Measurements from ENCODE around the gene THSD4. TPM values are rescaled to one million over a fixed set of nuclear protein-coding genes. Genes with fewer than 3 reads are reported as not detected.

The THSD4 gene
- total RNA-seq, 2 experiments from 2014 or later, result not detected

GRCh38 chr15:71697236-71697635 lies 582.0 kb downstream of the THSD4 start:
- H3K4me3 ChIP-seq (ENCODE audit: low read length), result no peak overlapping the region
- DNase-seq, result no peak
- ATAC-seq (ENCODE audit: poor library complexity), result no peak
- no peak overlapping the region for H3K27ac ChIP-seq (ENCODE audit: low read depth in 1 of 2, low read length in 2 of 2)
- intact Hi-C loops (cut with DNase I, micrococcal nuclease), result no loop called here
- Mint-ChIP-seq H3K27ac (no peak overlapping the region), H3K9me3 (no peaks in the 10 kb centered on the region), H3K27me3 (peaks cover 49% of the 10 kb centered on the region), H3K4me1 (ENCODE audit: low read depth) (no peaks in the 10 kb centered on the region), H3K36me3 (ENCODE audit: low read depth) (no peaks in the 10 kb centered on the region), H3K4me3 (no peak overlapping the region)
- H3K36me3 ChIP-seq (ENCODE audit: insufficient read depth, low read length), result no peaks in the 10 kb centered on the region
- CTCF ChIA-PET, result no interaction called here
- no peaks in the 10 kb centered on the region for H3K27me3 ChIP-seq (ENCODE audit: control insufficient read depth in 1 of 2, insufficient read depth in 2 of 2, low read length in 2 of 2)
- no peaks in the 10 kb centered on the region for H3K4me1 ChIP-seq (ENCODE audit: insufficient read depth, low read length)
- POLR2A ChIA-PET, result no interaction called here
- TF ChIP-seq, protein P1, sequence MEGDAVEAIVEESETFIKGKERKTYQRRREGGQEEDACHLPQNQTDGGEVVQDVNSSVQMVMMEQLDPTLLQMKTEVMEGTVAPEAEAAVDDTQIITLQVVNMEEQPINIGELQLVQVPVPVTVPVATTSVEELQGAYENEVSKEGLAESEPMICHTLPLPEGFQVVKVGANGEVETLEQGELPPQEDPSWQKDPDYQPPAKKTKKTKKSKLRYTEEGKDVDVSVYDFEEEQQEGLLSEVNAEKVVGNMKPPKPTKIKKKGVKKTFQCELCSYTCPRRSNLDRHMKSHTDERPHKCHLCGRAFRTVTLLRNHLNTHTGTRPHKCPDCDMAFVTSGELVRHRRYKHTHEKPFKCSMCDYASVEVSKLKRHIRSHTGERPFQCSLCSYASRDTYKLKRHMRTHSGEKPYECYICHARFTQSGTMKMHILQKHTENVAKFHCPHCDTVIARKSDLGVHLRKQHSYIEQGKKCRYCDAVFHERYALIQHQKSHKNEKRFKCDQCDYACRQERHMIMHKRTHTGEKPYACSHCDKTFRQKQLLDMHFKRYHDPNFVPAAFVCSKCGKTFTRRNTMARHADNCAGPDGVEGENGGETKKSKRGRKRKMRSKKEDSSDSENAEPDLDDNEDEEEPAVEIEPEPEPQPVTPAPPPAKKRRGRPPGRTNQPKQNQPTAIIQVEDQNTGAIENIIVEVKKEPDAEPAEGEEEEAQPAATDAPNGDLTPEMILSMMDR (IDR thresholded peaks at IDR 0.05), result no peak
- H3K9me3 ChIP-seq (ENCODE audit: control insufficient read depth in 1 of 2, insufficient read depth in 1 of 2, low read length in 2 of 2), result no peaks in the 10 kb centered on the region

DNA sequence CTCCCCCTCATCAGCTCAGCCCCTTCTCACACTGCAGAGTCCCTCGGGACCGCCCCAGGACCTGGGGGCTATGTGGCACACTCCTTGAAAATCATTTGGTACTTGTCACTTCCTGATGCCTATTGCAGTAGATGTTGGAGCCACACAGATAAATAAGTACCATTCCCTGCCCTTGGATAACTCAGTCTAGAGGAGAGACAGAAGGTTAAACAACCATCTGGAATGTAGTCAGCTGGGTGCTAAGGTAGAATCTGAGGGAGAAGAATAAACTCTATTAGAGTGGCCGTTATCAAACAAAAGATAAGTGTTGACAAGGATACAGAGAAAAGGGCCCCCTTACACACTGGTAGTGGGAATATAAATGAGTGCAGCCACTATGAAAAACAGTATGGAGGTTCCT lies 582.8 kb downstream of the THSD4 start:
- Mint-ChIP-seq H3K9me3 (no peaks in the 10 kb centered on the region), H3K27ac (no peak overlapping the region), H3K36me3 (ENCODE audit: low read depth) (no peaks in the 10 kb centered on the region), H3K4me3 (no peak overlapping the region), H3K27me3 (peaks cover 41% of the 10 kb centered on the region), H3K4me1 (ENCODE audit: low read depth) (no peaks in the 10 kb centered on the region)
- H3K9me3 ChIP-seq (ENCODE audit: control insufficient read depth in 1 of 2, insufficient read depth in 1 of 2, low read length in 2 of 2), result no peaks in the 10 kb centered on the region
- DNase-seq, result no peak
- POLR2A ChIA-PET, result no interaction called here
- intact Hi-C loops (cut with DNase I, micrococcal nuclease), result no loop called here
- TF ChIP-seq, protein P1 (IDR thresholded peaks at IDR 0.05), result no peak
- no peaks in the 10 kb centered on the region for H3K4me1 ChIP-seq (ENCODE audit: insufficient read depth, low read length)
- CTCF ChIA-PET, result no interaction called here
- H3K27ac ChIP-seq (ENCODE audit: low read depth in 1 of 2, low read length in 2 of 2), result no peak overlapping the region
- no peak for ATAC-seq (ENCODE audit: poor library complexity)
- H3K27me3 ChIP-seq (ENCODE audit: control insufficient read depth in 1 of 2, insufficient read depth in 2 of 2, low read length in 2 of 2), result no peaks in the 10 kb centered on the region
- no peak overlapping the region for H3K4me3 ChIP-seq (ENCODE audit: low read length)
- H3K36me3 ChIP-seq (ENCODE audit: insufficient read depth, low read length), result no peaks in the 10 kb centered on the region

- no peaks in the 10 kb centered on the region for H3K4me1 Mint-ChIP-seq (ENCODE audit: low read depth)
- no peaks in the 10 kb centered on the region for H3K9me3 ChIP-seq (ENCODE audit: control insufficient read depth in 1 of 2, insufficient read depth in 1 of 2, low read length in 2 of 2)
- peaks cover 37% of the 10 kb centered on the region for H3K27me3 Mint-ChIP-seq
- no peaks in the 10 kb centered on the region for H3K9me3 Mint-ChIP-seq
- no peak overlapping the region for H3K4me3 Mint-ChIP-seq
- TF ChIP-seq, protein P1 (IDR thresholded peaks at IDR 0.05), result no peak
- no peaks in the 10 kb centered on the region for H3K27me3 ChIP-seq (ENCODE audit: control insufficient read depth in 1 of 2, insufficient read depth in 2 of 2, low read length in 2 of 2)
- no peak for DNase-seq
- ATAC-seq (ENCODE audit: poor library complexity), result no peak
- no peaks in the 10 kb centered on the region for H3K4me1 ChIP-seq (ENCODE audit: insufficient read depth, low read length)
- ChIA-PET CTCF (no interaction called here), POLR2A (no interaction called here)
- no peaks in the 10 kb centered on the region for H3K36me3 ChIP-seq (ENCODE audit: insufficient read depth, low read length)
- no peaks in the 10 kb centered on the region for H3K36me3 Mint-ChIP-seq (ENCODE audit: low read depth)
- no peak overlapping the region for H3K27ac ChIP-seq (ENCODE audit: low read depth in 1 of 2, low read length in 2 of 2)
- no peak overlapping the region for H3K4me3 ChIP-seq (ENCODE audit: low read length)
- H3K27ac Mint-ChIP-seq, result no peak overlapping the region
- intact Hi-C loops (cut with DNase I, micrococcal nuclease), result no loop called here
These were observed 583.5 kb downstream of the THSD4 start for GRCh38 chr15:71698742-71699141.

Data from CD4-positive, alpha-beta T cell (primary cell).